Activated T-helper 2 cell treated with anti-CD3 and anti-CD28 coated beads, Interferon-gamma antibody, Interleukin-2, Interleukin-4, amounts not matched to agents 10 μg/mL and 5 μg/mL and 100 μg/mL, durations not matched to agents 14 hours and 24 hours and 36 hours (primary cell): ENCODE measurements around the gene SCAANT1. TPM values are rescaled to one million over a fixed set of nuclear protein-coding genes. Genes with fewer than 3 reads are reported as not detected.

Source experiments
- DNase-seq: peaks from one replicate; pipeline ENCODE4 v3.0.0; 2021; ENCODE audit warnings: low spot score
- H3K27ac Mint-ChIP-seq: one replicate; pipeline ENCODE4 v1.8.0; 2021; ENCODE audit warnings: mixed read lengths
- H3K27me3 Mint-ChIP-seq: one replicate; pipeline ENCODE4 v1.8.0; 2021; ENCODE audit warnings: low read depth, mixed read lengths
- H3K36me3 Mint-ChIP-seq: one replicate; pipeline ENCODE4 v1.8.0; 2021; ENCODE audit warnings: low read depth, mixed read lengths
- H3K4me1 Mint-ChIP-seq: one replicate; pipeline ENCODE4 v1.8.0; 2021; ENCODE audit warnings: low read depth, mixed read lengths
- H3K4me3 Mint-ChIP-seq: one replicate; pipeline ENCODE4 v1.8.0; 2021; ENCODE audit warnings: low read depth, mild to moderate bottlenecking, moderate library complexity, mixed read lengths
- H3K9me3 Mint-ChIP-seq: one replicate; pipeline ENCODE4 v1.8.0; 2021; ENCODE audit warnings: mixed read lengths
- intact Hi-C: fragments of 100-400 bp; cut with micrococcal nuclease; formaldehyde crosslinking; loops from one replicate; pipeline ENCODE4 v1.15.1; 2023
- total RNA-seq: library from RNA; stranded (reverse); gene quantifications from 2 replicates; pipeline ENCODE4 v1.2.3, GENCODE V29; 2022

The SCAANT1 gene
- total RNA-seq, 1 donor from 2014 or later = 1.8 TPM

DNA sequence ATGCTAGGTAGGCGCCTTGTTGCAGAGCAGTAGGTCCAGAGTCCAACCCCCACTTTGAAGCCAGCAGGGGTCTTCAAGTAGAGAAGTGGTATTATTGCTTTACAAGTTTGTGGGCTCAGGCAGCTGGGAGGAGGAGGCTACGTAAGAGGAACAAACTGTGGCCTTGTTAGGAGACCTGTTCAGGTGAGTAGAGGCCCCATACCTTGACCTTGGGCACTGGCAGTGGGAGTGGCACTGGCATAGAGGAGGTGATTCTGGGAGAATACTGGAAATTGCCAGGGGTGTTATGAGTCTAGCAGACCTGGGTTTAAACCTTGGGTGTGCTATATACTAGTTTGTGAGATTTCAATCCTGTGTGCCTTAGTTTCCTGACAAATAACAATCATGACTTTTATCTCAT, 34.6 kb upstream of the SCAANT1 start:
- Mint-ChIP-seq H3K27ac (no peak overlapping the region), H3K9me3 (no peaks in the 10 kb centered on the region), H3K27me3 (no peaks in the 10 kb centered on the region), H3K4me1 (peaks cover 48% of the 10 kb centered on the region), H3K4me3 (no peak overlapping the region), H3K36me3 (peaks cover 31% of the 10 kb centered on the region)
- intact Hi-C loops = no loop called here
- no peak for DNase-seq

DNA sequence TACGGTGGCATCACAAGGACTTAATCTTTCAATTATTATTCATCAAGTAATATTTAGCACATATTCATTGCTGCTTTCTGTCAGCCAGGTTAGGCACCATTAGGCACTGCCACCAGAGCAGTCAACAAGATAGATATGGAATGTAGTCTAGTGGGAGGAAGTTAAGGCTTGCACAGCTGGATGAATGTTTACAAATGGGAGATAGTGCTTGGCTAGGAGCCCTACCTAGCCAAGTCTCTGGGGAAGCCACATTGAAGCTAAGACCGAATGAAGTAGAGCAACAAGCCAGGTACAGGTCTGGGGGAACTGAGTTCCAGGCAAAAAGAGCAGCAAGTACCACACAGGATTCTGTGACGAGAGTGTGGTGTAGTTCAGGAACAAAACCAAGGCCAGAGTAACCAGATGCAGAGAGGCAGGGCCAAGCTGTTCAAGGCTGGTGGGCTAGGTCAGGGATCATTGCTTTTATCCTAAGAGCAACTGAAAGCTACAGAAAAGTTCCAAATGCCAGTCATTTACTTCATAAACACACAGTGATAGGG, 33.4 kb upstream of the SCAANT1 start:
- Mint-ChIP-seq H3K9me3 (no peaks in the 10 kb centered on the region), H3K36me3 (peaks cover 29% of the 10 kb centered on the region), H3K4me1 (peaks cover 38% of the 10 kb centered on the region), H3K27me3 (no peaks in the 10 kb centered on the region), H3K27ac (no peak overlapping the region), H3K4me3 (no peak overlapping the region)
- intact Hi-C loops = no loop called here
- no peak for DNase-seq

DNA sequence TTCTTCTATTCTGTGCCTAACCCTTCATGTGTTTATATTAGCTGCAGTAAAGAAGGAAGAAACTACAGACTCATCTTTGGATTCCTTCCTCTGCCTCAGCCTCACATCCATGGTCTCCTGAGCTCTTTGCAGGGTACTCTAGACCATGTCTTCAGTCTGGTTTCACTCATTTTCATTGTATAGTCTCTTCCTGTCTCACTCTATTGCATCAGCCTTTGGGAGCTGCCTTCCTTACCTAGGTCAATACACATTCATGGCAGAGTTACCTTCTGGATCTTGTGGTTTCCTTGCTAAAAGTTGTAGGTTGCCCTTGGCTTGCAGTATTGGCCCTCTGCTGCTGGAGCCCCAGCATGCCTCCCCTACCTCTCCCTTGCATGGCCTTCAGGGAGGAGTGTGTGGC, 31.5 kb upstream of the SCAANT1 start:
- peak overlapping the region; percentile 25 for H3K27ac Mint-ChIP-seq
- H3K4me1 Mint-ChIP-seq = peaks cover 38% of the 10 kb centered on the region
- no peaks in the 10 kb centered on the region for H3K9me3 Mint-ChIP-seq
- H3K36me3 Mint-ChIP-seq = peaks cover 36% of the 10 kb centered on the region
- no peaks in the 10 kb centered on the region for H3K27me3 Mint-ChIP-seq
- H3K4me3 Mint-ChIP-seq = no peak overlapping the region
- no peak for DNase-seq
- intact Hi-C loops = no loop called here

DNA sequence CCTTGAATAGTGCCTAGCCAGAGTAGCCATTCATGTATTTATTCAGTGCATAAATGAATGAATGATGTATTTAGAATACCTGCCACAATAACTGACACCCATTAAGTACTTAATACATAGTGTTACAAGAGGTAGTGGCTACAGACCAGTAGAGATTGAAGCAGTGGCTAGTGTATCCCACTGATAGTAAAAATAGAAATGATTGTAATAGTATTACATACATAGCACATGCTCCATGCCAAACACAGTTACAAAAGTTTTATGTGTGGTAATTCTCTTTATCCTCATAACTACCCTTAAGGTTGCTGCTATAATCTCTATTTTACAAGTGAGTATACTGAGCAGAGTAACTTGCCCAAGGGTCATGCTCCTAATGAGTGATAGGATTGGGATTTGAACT, 30.3 kb upstream of the SCAANT1 start:
- no peak overlapping the region for H3K4me3 Mint-ChIP-seq
- intact Hi-C loops = no loop called here
- H3K36me3 Mint-ChIP-seq = peaks cover 35% of the 10 kb centered on the region
- no peaks in the 10 kb centered on the region for H3K9me3 Mint-ChIP-seq
- no peak overlapping the region for H3K27ac Mint-ChIP-seq
- no peaks in the 10 kb centered on the region for H3K27me3 Mint-ChIP-seq
- no peak for DNase-seq
- H3K4me1 Mint-ChIP-seq = peaks cover 40% of the 10 kb centered on the region

DNA sequence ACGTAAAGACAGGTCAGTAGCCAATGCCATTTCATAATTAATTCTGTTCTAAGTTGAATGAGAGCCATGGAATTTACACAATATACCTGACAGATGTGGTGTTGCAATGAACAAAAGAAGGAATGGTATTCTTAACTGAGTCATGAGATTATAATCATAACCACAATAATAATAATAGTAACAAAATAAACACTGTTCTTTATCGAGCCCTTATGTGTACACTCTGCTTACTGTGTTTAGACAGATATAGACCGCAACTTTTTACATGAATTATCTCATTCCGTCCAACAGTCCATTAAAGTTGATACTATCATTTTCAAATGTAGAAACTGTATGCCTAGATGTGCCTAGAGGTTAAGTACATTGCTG, 28.2 kb upstream of the SCAANT1 start:
- H3K9me3 Mint-ChIP-seq = no peaks in the 10 kb centered on the region
- H3K4me1 Mint-ChIP-seq = peaks cover 43% of the 10 kb centered on the region
- intact Hi-C loops = no loop called here
- DNase-seq = no peak
- H3K4me3 Mint-ChIP-seq = no peak overlapping the region
- no peak overlapping the region for H3K27ac Mint-ChIP-seq
- no peaks in the 10 kb centered on the region for H3K27me3 Mint-ChIP-seq
- H3K36me3 Mint-ChIP-seq = peaks cover 34% of the 10 kb centered on the region

DNA sequence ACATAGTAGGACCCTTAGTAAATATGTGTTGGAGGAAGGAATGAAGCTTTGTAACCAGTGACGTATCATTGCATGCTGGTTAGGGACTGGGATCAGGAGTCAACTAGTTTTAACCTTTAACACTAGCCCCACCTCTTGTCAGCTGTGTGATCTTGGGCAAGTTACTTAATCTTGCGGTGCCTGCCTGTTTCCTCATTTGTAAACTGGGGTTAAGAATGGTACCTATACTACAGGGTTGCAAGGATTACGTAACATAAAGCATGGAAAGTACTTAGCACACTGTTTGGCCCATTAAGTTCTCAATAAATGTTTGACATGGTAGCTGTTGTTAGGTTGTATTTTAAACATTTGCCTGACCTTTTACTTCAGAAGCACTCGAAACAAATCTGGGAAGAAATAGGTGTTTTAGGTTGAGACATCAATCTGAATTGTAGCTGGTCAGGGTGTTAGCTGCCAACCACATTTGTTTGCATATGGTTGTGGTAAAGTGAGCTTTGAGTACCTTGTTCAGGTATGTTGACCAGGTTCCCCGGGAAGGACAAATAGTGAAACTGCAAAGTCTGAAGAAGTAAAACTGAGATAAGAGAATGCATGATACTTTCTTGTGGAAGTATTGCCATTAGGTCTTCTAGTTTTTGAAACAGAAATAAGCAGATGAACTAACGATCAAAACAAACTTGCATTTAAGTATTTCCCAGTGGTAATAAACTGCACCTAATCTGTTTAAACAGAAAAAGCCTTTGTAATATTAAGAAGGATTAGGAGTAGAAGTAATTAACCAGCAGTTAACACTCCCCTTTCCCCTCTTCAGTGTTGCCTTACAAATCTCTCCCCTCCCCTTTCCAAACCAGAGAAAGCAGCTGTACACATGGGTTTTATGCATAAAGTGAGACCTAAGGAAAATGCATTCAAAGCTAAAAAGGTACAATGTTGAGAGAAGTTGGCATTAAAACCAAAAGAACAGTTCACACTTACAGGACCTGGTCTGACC, 25.8 kb upstream of the SCAANT1 start:
- DNase-seq = no peak
- Mint-ChIP-seq H3K27ac (no peak overlapping the region), H3K36me3 (peaks cover 39% of the 10 kb centered on the region), H3K4me1 (peaks cover 49% of the 10 kb centered on the region), H3K9me3 (no peaks in the 10 kb centered on the region), H3K4me3 (no peak overlapping the region), H3K27me3 (no peaks in the 10 kb centered on the region)
- intact Hi-C loops = no loop called here

DNA sequence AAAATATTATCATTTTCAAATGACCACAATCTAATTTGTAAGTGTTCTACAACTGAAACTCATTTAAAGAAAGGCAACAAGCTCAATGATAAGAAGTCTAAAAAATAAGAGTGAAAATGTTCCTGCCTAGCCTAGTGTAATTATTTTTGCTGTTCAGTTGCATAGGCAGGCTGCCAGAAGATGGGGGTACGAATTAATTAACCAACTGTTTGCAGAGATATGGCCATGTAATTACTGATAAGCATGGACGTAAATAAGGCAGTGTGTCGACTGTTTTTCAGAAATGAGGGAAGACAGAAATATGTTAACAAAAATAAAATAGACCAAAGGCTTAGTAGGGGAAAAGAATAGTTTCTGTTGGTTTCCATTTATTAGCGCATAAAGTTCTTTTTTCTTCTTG, 24.7 kb upstream of the SCAANT1 start:
- peaks cover 53% of the 10 kb centered on the region for H3K4me1 Mint-ChIP-seq
- H3K9me3 Mint-ChIP-seq = no peaks in the 10 kb centered on the region
- H3K36me3 Mint-ChIP-seq = peaks cover 35% of the 10 kb centered on the region
- intact Hi-C loops = no loop called here
- no peaks in the 10 kb centered on the region for H3K27me3 Mint-ChIP-seq
- H3K4me3 Mint-ChIP-seq = no peak overlapping the region
- no peak for DNase-seq
- H3K27ac Mint-ChIP-seq = no peak overlapping the region

DNA sequence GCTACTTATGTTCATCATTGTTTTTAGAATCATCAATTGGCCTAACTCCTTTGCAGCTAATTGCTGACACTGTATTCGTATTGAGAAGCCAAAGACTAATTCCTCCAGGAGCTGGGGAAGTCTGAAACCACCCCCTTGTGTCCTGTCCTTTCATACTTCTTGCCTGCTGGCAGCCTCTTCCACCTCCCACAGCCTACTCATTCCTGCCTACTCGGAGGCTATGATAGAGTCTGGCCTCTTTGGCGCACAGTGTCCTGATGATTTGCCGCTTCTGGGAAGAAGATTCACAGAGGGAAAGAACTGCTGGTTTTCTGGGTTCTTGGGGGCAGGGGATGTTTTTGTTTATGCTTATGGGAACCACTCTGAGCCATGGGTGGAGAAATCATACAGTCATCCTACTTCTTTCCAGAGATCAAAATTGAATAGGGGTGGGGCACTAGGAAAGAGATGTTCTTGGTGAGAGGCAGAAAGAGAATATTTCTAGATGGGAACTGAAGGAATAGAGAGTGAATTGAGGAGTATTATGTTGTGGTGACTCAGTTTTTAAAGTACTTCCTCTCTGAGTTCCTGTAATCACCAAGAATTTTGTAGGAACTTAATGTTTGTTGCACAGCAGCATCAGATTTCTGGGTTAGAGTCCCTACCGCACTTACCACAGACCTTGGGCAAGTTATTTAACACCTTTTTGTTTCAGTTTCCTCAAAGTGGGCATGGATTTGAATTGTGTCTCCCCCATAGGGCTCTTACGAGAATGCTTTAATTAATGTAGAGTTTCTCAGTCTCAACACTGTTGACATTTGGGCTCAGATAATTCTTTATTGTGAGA, 22.1 kb upstream of the SCAANT1 start:
- no peak for DNase-seq
- H3K9me3 Mint-ChIP-seq = no peaks in the 10 kb centered on the region
- H3K27me3 Mint-ChIP-seq = no peaks in the 10 kb centered on the region
- peaks cover 49% of the 10 kb centered on the region for H3K4me1 Mint-ChIP-seq
- H3K4me3 Mint-ChIP-seq = no peak overlapping the region
- H3K36me3 Mint-ChIP-seq = peaks cover 41% of the 10 kb centered on the region
- intact Hi-C loops = no loop called here
- peak overlapping the region; percentile 47 for H3K27ac Mint-ChIP-seq

DNA sequence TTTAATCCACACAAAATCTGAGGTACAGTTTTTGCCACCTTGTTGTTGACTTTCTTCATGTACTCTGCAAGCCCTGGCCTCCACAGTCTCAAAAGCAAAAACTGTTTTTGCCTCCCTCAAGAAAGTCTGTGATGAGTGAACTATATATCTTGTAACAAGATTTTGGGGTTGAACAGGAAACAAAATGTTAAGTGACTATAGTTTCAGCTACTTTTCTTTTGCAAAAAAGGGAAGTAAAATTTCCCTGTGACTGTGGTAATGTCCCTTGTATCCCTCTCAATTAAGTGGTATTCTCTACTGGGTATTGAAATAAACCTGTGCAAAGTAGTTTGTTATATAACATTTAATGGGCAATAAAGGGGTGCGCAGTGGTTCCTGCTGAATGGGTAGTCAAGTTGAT, 21.3 kb upstream of the SCAANT1 start:
- peaks cover 47% of the 10 kb centered on the region for H3K4me1 Mint-ChIP-seq
- peak overlapping the region; percentile 23 for H3K4me3 Mint-ChIP-seq
- H3K9me3 Mint-ChIP-seq = no peaks in the 10 kb centered on the region
- intact Hi-C loops = no loop called here
- peak overlapping the region; percentile 71 for H3K27ac Mint-ChIP-seq
- no peak for DNase-seq
- H3K27me3 Mint-ChIP-seq = no peaks in the 10 kb centered on the region
- H3K36me3 Mint-ChIP-seq = peaks cover 41% of the 10 kb centered on the region

DNA sequence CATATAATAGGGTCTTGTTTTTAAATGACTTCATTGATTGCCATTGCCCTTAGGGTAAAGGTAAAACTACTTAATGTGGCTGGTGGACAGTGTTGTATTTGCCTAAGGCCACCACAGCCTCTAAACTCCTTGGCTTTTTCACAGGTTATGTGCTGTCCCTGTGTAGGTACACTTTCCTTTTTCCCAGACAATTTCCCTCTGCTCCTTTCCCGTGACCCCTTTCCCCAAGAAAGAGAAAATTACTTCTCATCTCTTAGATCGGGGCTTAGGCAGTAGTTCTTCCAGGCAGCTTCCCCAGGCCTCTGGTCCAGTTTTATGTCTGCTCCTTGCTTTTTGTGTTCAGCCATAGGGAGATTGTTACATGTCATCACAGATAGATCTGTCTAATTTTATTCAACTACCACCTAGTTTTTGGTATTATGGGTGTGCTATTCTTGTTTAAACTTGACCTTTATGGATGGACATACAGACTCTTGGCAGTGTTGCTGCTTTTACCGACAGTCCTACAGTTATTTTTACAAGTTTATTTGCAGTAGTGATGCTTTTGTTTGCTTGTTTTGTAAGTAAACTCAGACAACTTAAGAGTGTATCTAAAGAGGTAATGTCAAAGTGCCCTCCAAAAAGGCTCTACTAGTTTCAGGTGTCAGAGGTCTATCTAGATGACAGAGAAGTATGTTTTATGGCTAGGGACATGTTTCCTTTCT, 20.5 kb upstream of the SCAANT1 start:
- intact Hi-C loops = no loop called here
- peaks cover 38% of the 10 kb centered on the region for H3K36me3 Mint-ChIP-seq
- no peaks in the 10 kb centered on the region for H3K27me3 Mint-ChIP-seq
- H3K9me3 Mint-ChIP-seq = no peaks in the 10 kb centered on the region
- H3K4me3 Mint-ChIP-seq = no peak overlapping the region
- peaks cover 40% of the 10 kb centered on the region for H3K4me1 Mint-ChIP-seq
- no peak for DNase-seq
- H3K27ac Mint-ChIP-seq = peak overlapping the region; percentile 71

DNA sequence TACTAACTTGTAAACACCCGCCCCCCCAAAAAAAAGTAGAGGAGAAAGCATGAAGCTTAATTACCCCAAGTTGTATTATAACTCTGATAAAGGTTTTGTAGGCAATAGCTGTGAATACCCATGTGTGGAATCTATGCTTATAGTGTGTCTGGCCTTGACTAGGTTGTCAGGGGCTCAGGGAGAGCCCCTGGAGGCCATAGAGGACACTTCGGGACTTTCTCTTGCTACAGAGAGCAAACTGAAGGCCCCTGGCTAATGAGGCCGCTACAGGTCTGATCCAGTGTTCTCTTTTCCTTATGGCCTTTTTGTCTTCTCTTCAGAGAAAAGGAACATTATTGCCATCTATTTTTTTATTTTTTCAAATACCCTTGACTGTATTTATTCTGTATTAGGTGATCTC, 19.1 kb upstream of the SCAANT1 start:
- Mint-ChIP-seq H3K4me1 (peaks cover 31% of the 10 kb centered on the region), H3K27me3 (no peaks in the 10 kb centered on the region), H3K9me3 (no peaks in the 10 kb centered on the region), H3K36me3 (peaks cover 46% of the 10 kb centered on the region), H3K27ac (no peak overlapping the region), H3K4me3 (no peak overlapping the region)
- DNase-seq = no peak
- intact Hi-C loops = no loop called here

DNA sequence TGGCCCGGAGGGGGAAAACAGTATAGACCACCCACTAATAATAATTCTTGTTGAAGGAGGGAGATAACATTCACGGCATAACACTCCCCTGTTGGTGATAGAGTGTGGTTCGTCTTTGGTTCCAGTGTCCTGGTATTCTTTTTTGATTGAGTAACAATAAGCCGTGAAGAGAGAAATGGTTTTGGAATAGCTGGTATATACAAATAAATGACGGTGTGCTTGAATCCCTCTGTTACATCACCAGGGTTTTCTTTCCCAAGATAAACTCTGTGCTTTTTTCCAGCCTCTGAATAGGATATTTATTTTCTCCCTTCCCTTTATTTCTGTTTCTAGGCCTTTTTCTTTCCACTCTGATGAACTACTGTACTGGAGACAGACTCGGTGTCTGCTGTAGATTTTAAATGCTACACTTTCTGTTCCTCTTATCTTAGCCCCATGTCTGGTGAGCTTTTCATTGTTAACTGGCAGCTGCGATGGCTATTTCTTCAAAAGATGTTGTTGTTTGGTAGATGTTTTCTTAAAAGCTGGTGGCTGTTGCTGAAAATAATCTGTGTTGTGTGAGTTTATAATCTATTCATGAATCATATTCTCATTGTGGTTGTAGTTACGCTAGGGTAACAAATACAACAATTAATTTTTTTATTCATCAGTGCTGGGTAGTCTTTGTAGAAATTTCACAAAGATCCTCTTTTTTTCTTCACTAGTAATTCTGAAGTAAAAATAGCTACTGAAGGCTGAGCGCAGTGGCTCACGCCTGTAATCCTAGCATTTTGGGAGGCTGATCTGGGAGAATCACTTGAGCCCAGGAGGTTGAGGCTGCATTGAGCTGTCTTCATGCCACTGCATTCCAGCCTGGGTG, 15.5 kb upstream of the SCAANT1 start:
- intact Hi-C loops = no loop called here
- peaks cover 61% of the 10 kb centered on the region for H3K36me3 Mint-ChIP-seq
- peaks cover 15% of the 10 kb centered on the region for H3K4me1 Mint-ChIP-seq
- no peak overlapping the region for H3K4me3 Mint-ChIP-seq
- H3K9me3 Mint-ChIP-seq = no peaks in the 10 kb centered on the region
- H3K27me3 Mint-ChIP-seq = no peaks in the 10 kb centered on the region
- no peak for DNase-seq
- no peak overlapping the region for H3K27ac Mint-ChIP-seq
